Activated T-cell treated with anti-CD3 and anti-CD28 coated beads, Interleukin-2, amount 50 U/mL, for 72 hours (primary cell): ENCODE results near the gene F5. TPM values are rescaled to one million over a fixed set of nuclear protein-coding genes. Genes with fewer than 3 reads are reported as not detected.

ENCODE experiments used
- ATAC-seq, 2 donors: fragments of 150-1000 bp; cut with Tn5 transposase; replicated peaks in 1 of 2; 2 replicates each; pipeline ENCODE4 v1.10.0; 2021; ENCODE audit warnings: moderate library complexity in 2 of 2, mild to moderate bottlenecking in 1 of 2
- DNase-seq, 2 donors: peaks; one replicate each; pipeline ENCODE4 v3.0.0; 2021 to 2022; ENCODE audit warnings: mixed read lengths in 1 of 2
- H3K27ac Mint-ChIP-seq: one replicate; pipeline ENCODE4 v1.8.0; 2022; ENCODE audit warnings: mild to moderate bottlenecking, moderate library complexity, mixed read lengths
- H3K27me3 Mint-ChIP-seq: one replicate; pipeline ENCODE4 v1.8.0; 2022; ENCODE audit warnings: low read depth, mixed read lengths
- H3K36me3 Mint-ChIP-seq, 2 donors: one replicate each; pipeline ENCODE4 v1.8.0; 2022; ENCODE audit warnings: mixed read lengths in 2 of 2, mild to moderate bottlenecking in 1 of 2; ENCODE audit not compliant: insufficient read depth in 2 of 2
- H3K4me1 Mint-ChIP-seq: one replicate; pipeline ENCODE4 v1.8.0; 2022; ENCODE audit warnings: low read depth, mixed read lengths
- H3K4me3 Mint-ChIP-seq, 2 donors: one replicate each; pipeline ENCODE4 v1.8.0; 2022; ENCODE audit warnings: mild to moderate bottlenecking in 2 of 2, mixed read lengths in 2 of 2, moderate library complexity in 2 of 2
- H3K9me3 Mint-ChIP-seq, 2 donors: one replicate each; pipeline ENCODE4 v1.8.0; 2022; ENCODE audit warnings: mixed read lengths in 2 of 2
- total RNA-seq, 2 donors: library from RNA; stranded (reverse); gene quantifications; one replicate each; pipeline ENCODE4 v1.2.3, GENCODE V29; 2022

F5 gene
- total RNA-seq, 2 donors from 2014 or later, result 37.4 to 81.5 TPM

DNA sequence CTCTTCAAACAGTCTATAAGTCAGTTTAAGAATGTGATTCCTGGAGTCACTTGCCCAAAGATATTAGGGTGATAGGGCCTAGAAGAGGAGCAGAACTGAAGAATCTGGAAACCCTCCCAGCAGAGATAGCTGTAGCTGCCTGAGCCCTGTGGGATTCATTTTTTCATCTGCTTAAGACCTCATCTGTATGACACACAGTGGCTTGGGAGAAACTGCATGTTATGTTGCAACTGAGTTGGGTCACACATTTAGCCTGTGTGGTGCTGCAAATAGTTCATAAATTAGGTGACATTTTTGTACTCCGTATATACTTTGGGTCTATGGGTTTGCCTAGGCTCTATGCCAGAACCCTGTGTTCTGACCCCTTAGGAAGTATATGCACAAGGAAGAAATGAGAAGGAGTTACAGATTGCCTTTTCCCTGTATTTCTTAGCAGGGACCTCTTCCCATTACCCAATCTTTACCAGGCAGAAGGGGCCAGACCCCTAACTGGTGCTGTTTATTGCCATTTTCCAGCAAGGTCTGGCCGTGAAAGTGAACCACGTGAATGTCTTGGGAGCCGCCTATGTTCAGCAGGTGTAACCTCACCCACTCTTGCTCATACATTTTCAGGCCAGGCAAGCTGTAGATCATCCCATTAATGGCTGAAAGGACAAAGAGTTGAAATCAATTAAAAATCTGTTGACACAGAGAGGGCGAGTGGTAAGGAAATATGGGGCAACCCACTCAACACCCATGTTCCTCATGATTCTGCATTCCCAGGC is 58.6 kb downstream of the F5 start:
- Mint-ChIP-seq H3K4me3 (no peak overlapping the region), H3K27ac (peak overlapping the region; percentile 42), H3K27me3 (no peaks in the 10 kb centered on the region), H3K4me1 (peaks cover 12% of the 10 kb centered on the region), H3K9me3 (no peaks in the 10 kb centered on the region), H3K36me3 (peaks cover 15 to 65% of the 10 kb centered on the region in 2 donors)
- ATAC-seq (no peak), DNase-seq (no peak)

DNA sequence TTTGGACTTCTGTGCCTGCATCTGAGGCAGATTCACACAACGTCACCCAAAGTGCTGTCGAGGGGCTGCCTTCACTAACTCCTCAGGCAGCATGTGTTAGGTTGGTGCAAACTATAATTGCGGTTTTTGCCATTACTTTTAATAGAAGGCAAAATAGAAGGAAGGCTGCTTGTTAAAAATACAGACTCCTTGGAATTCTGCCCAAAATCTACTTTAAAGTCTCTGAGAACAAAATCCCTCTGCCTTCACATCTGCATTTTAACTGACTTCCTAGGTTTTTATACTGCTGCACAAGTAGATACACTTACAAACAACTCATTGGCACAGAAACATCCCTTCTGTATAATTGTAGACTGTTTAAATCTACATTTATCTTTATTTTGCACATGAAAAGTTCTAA is 59.3 kb downstream of the F5 start:
- Mint-ChIP-seq H3K36me3 (peaks cover 14 to 61% of the 10 kb centered on the region in 2 donors), H3K27me3 (no peaks in the 10 kb centered on the region), H3K4me1 (peaks cover 12% of the 10 kb centered on the region), H3K4me3 (no peak overlapping the region), H3K27ac (no peak overlapping the region), H3K9me3 (no peaks in the 10 kb centered on the region)
- ATAC-seq (no peak), DNase-seq (no peak)

DNA sequence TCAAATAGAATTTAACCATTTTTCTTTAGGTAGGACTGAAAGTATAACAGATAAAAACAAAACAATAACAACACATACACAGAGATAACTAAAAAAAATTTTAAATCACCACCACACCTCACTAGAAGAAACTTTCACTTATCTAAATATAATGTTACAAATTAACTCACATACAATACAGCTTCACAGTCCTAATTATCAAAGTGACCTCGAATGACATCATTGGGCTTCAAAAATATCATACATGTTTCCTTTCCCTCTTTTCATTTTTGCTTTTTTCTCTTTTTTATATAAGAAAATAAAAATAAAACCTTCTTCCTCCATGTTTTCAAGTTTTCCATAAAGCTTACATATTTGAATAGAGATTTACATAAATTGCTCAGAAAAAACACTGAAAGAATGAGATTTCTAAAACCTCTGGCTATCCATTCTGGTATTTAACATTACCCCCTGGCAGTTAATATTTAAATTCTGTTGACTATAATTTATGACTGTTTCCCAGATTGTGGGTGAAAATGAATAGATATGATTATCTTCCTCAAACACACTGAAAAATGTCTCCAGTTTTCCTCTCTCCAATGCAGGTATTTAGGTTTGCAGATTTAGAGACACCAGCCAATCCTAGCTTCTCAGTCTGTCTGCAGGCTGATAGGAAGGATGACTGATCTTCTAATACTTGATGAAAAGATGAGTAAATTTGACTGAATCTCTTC is 60.0 kb downstream of the F5 start:
- Mint-ChIP-seq H3K27ac (no peak overlapping the region), H3K9me3 (no peaks in the 10 kb centered on the region), H3K4me1 (peaks cover 12% of the 10 kb centered on the region), H3K36me3 (peaks cover 14 to 60% of the 10 kb centered on the region in 2 donors), H3K4me3 (no peak overlapping the region), H3K27me3 (no peaks in the 10 kb centered on the region)
- no peak for ATAC-seq
- no peak for DNase-seq

DNA sequence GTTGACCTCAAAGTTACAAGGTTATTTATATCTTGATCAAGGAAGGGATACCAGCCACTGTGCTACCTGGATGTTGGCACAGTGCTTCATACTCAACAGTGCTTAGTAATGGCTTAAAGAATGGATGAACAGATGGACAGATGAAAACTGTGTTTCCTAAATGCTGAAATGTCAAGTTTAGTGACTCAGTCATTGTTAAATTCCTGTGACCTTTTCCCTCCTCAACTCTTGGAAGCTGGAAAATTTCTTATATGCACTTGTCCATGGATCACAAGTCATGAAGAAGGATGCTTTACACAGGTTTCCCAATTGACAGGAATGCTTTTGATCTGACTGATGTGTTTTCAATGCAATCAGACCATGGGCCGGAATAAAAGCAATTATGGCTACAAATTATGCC is 60.9 kb downstream of the F5 start:
- DNase-seq (no peak), ATAC-seq (no peak)
- Mint-ChIP-seq H3K36me3 (peaks cover 14 to 57% of the 10 kb centered on the region in 2 donors), H3K4me3 (no peak overlapping the region), H3K27me3 (no peaks in the 10 kb centered on the region), H3K27ac (no peak overlapping the region), H3K9me3 (no peaks in the 10 kb centered on the region), H3K4me1 (peaks cover 12% of the 10 kb centered on the region)

DNA sequence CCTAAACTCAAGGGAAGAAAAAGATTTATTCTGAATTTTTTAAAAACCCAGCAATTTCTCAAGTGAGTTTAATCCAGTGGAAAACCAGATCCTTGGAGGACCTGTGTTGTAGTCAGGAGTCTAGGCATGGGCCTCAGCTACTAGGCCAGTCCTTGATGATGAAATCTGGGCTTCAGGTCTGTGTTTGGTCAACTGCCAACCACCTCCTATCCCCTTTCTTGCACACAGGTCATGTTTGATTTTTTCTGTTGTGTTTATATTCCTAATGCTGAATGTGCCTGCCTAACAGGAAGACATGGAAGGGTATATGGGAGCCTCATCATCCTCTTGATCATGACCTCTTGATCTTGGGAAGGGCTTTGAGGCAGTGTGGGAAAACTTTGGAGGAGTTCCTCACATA is 62.4 kb downstream of the F5 start:
- Mint-ChIP-seq H3K27me3 (no peaks in the 10 kb centered on the region), H3K4me3 (no peak overlapping the region), H3K27ac (no peak overlapping the region), H3K9me3 (no peaks in the 10 kb centered on the region), H3K4me1 (peaks cover 5% of the 10 kb centered on the region), H3K36me3 (peaks cover 12 to 56% of the 10 kb centered on the region in 2 donors)
- no peak for DNase-seq
- no peak for ATAC-seq

DNA sequence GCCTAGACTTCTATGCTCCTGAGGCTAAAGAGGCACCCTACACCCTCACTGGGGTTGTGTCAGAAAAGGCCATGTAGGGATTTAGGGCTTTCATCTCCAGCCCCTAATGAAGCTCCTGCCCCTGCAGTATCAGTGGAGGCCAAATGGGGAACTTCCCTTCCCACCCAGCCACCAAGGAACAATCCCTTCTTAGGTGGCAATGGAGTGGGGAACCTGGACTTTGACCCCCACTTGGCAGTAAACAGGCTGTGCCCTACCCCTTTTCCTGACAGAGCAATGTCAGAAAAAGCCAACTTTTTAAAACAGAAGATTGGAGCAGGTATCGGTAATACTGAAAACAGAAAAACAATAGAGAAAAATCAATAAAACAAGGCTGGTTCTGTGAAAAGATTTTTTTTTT is 65.1 kb downstream of the F5 start:
- Mint-ChIP-seq H3K4me1 (no peaks in the 10 kb centered on the region), H3K4me3 (no peak overlapping the region), H3K36me3 (peaks cover 13 to 58% of the 10 kb centered on the region in 2 donors), H3K9me3 (no peaks in the 10 kb centered on the region), H3K27me3 (no peaks in the 10 kb centered on the region), H3K27ac (no peak overlapping the region)
- DNase-seq (no peak), ATAC-seq (no peak)

DNA sequence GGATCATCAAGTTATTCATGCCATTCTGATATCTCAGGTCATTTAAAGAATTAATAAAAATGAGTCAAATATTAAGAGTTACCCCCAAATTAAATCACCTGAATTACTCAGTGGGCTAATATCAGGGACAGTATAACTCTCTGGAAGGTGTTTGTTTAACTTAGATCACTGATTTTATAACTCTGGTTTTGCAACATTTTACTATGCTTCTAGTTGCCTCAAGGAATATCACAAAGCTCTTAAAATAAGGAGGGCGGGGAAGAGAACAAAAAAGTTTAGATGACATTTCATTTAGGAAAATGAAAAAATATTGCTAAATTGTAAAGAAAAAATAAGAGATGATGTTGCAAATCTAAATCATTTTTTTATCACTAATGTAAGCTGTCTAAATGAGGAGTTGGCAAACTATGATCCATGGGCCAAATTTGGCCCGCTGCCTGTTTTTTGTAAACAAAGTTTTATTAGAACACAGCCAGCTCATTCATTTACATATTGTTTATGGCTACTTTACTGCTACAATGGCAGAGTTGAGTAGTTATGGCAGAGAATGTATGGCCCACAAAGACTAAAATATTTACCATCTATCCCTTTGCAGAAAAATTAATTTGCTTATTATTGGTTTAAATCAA is 68.6 kb downstream of the F5 start:
- no peaks in the 10 kb centered on the region for H3K27me3 Mint-ChIP-seq
- H3K4me1 Mint-ChIP-seq, result peaks cover 6% of the 10 kb centered on the region
- H3K4me3 Mint-ChIP-seq, result no peak overlapping the region
- peaks cover 15 to 61% of the 10 kb centered on the region in 2 donors for H3K36me3 Mint-ChIP-seq
- no peaks in the 10 kb centered on the region for H3K9me3 Mint-ChIP-seq
- ATAC-seq (no peak), DNase-seq (no peak)
- H3K27ac Mint-ChIP-seq, result no peak overlapping the region

DNA sequence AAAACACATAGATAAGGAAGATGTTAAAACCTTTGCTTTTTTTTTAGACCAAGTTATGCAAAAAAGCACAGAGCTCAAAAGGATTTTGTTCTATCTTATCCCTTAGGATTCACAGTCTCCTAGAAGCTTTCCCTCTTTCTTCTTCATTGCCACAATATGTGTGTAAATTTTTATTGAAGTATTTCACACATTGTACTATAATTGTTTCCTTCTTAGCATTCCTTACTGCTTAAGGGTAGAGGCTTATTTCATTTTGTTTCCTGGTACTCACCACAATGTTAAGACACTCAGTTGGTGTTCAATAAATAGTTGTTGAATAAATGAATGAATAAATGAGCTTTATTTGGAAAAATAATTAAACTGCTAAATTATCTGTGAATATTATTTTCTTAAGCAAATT is 70.6 kb downstream of the F5 start:
- Mint-ChIP-seq H3K4me1 (peaks cover 20% of the 10 kb centered on the region), H3K9me3 (no peaks in the 10 kb centered on the region), H3K4me3 (no peak overlapping the region), H3K27me3 (no peaks in the 10 kb centered on the region), H3K36me3 (peaks cover 11 to 54% of the 10 kb centered on the region in 2 donors), H3K27ac (no peak overlapping the region)
- DNase-seq (no peak), ATAC-seq (no peak)

DNA sequence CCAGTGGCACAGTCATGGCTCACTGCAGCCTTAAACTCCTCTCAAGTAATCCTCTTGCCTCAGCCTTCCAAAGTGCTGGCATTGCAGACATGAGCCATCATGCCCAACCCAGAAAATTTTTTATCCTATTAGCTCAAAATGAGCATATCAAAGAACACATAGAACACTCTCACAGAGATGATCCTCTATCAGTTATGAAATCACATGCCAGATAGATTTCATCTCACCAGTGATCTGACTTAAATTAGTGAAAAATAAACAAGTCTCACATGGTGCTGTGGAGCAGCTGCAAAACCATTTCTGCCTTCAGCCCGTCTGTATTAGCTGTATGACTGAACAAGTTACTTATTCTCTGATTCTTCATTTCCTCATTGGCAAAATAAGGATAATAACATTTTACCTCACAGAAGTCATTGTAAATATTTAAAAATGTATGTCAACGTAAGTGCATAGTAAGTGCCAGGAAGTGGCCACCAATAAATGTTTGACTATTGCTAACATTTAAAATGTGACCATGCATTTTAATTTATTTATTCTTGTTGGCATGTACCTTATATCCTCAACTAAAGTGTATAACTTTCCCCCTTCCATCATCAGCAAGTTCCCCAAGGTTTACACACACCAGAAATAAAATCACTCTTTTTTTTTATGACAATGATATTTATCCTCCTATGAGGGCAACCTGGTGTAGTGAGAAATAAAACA is 71.6 kb downstream of the F5 start:
- Mint-ChIP-seq H3K36me3 (peaks cover 11 to 49% of the 10 kb centered on the region in 2 donors), H3K4me3 (no peak overlapping the region), H3K27ac (peak overlapping the region; percentile 65), H3K27me3 (no peaks in the 10 kb centered on the region), H3K4me1 (peaks cover 28% of the 10 kb centered on the region), H3K9me3 (no peaks in the 10 kb centered on the region)
- ATAC-seq (no peak), DNase-seq (no peak)

DNA sequence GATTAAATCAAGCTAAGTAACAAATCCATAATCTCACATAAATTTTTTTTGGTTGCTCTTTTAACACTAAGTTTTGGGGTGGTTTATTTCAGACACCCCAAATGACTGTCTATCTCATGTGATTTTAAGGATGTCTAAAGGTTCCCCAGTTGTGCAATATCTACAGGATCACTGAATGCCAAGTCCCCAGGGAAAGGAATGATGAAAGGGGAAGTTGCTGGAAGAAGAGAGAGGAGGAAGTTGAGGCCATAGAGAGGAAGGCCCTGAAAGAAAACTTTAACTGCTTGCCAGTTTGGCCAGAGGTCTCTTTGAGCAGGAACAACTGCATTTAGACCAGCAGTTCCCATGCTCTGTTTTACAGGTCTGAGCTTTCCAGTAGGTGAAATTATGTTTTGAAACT is 73.1 kb downstream of the F5 start:
- Mint-ChIP-seq H3K27ac (no peak overlapping the region), H3K27me3 (no peaks in the 10 kb centered on the region)

DNA sequence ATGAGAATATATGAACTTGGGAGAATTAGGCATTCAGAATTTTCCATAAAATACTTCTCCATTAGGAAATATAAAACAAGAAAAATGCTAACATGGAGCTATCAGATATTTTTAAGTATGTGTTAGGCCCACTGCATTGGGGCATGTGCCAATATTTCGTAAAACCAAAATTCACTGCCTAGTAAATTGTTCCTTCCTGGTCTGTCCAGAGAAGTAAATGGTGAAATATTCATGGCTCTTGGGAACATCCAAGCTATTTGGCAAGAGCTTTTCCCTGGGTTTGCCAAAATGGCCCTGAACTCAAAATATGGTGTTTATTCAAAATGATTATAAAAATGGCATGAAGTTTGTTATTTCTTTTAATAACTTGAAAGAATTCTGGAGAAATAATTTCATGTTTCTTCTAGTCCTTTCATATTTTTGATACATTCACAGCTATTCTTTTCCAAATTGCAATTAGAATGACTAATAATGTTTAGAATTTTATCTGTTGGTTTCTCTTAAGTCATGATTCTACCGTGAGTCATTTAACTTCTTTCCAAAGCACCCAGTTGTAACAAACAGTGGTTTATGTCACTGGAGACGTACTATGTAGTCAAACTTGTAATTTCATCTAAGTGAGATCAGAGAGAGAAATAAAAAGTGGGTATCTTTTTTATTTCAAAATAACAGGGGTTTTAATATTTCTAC is 74.8 kb downstream of the F5 start:
- Mint-ChIP-seq H3K4me3 (no peak overlapping the region), H3K9me3 (no peaks in the 10 kb centered on the region)
- peak; percentile 44 to 72 for ATAC-seq

More for the DNA sequence above, 73.1 kb downstream of the F5 start:
- no peak for ATAC-seq
- H3K4me3 Mint-ChIP-seq, result no peak overlapping the region
- no peaks in the 10 kb centered on the region for H3K9me3 Mint-ChIP-seq
- H3K36me3 Mint-ChIP-seq, result peaks cover 10 to 38% of the 10 kb centered on the region in 2 donors
- no peak for DNase-seq
- peaks cover 34% of the 10 kb centered on the region for H3K4me1 Mint-ChIP-seq

DNA sequence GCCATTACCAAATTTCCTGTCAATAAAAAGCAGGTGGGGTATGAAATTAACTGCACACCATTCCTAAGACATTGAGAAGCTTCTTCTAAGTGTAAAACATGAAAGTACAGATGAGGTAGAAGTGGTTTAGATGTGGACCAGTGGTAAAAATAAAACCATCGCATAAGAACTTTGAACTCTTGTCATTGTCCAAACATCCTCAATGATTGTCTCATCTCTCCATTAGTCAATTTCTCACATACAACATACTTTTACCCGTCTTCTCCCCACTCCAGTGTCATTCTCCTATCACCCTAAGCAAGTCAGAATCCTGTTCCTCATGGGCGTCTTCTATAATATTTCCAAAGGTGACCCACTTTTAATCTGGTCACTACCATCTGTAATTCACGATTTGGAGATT is 76.2 kb downstream of the F5 start:
- Mint-ChIP-seq H3K4me3 (no peak overlapping the region), H3K27ac (no peak overlapping the region), H3K27me3 (no peaks in the 10 kb centered on the region), H3K36me3 (peaks cover 3 to 17% of the 10 kb centered on the region in 2 donors), H3K9me3 (no peaks in the 10 kb centered on the region), H3K4me1 (peaks cover 34% of the 10 kb centered on the region)
- ATAC-seq (no peak), DNase-seq (no peak)

More for the DNA sequence above, 74.8 kb downstream of the F5 start:
- DNase-seq, result no peak
- Mint-ChIP-seq H3K4me1 (peaks cover 34% of the 10 kb centered on the region), H3K27me3 (no peaks in the 10 kb centered on the region), H3K36me3 (peaks cover 8 to 26% of the 10 kb centered on the region in 2 donors), H3K27ac (no peak overlapping the region)
